Spinal cord (tissue), 10 donors: ENCODE results near the gene METTL8. TPM values are rescaled to one million over a fixed set of nuclear protein-coding genes. Genes with fewer than 3 reads are reported as not detected.
"Not testable (repeated sequence)": the region's sequence is repeated elsewhere in the genome, so short reads cannot be mapped to it uniquely, and the experiment has no call there.

ENCODE experiments used
- DNase-seq, 6 donors: peaks; one replicate each; pipeline versions ENCODE4 v3.0.0 to v3.0.0-alpha.2; 2013 to 2015; ENCODE audit warnings: low spot score in 6 of 6, low read depth in 4 of 6
- H3K27ac ChIP-seq: one replicate; pipeline ENCODE4 v1.5.1; 2013; ENCODE audit warnings: low read depth, low read length, control low read depth
- H3K27me3 ChIP-seq: one replicate; pipeline ENCODE4 v1.6.1; 2013; ENCODE audit warnings: low read length; ENCODE audit not compliant: control insufficient read depth, insufficient read depth
- H3K36me3 ChIP-seq: one replicate; pipeline ENCODE4 v1.6.1; 2013; ENCODE audit warnings: low read length; ENCODE audit not compliant: control insufficient read depth, insufficient read depth
- H3K4me1 ChIP-seq: one replicate; pipeline ENCODE4 v1.6.1; 2013; ENCODE audit warnings: low read length; ENCODE audit not compliant: control insufficient read depth, insufficient read depth
- H3K4me3 ChIP-seq: one replicate; pipeline ENCODE4 v1.5.1; 2013; ENCODE audit warnings: low read depth, low read length, control low read depth
- H3K9me3 ChIP-seq: one replicate; pipeline ENCODE4 v1.6.1; 2013; ENCODE audit warnings: low read length; ENCODE audit not compliant: control insufficient read depth, insufficient read depth
- WGBS: methylation state at CpG from one replicate; pipeline ENCODE4 v1.1.5; 2013; ENCODE audit warnings: missing lambda C conversion rate; ENCODE audit not compliant: insufficient coverage; 5-methylcytosine and 5-hydroxymethylcytosine counted together
- polyA plus RNA-seq, 2 donors: library from polyadenylated mRNA; unstranded; fragments of 120-200 nt; gene quantifications; one replicate each; pipeline ENCODE4 v1.2.1, GENCODE V29; 2013; ENCODE audit not compliant: insufficient read length in 2 of 2
- total RNA-seq, 2 donors: library from RNA; depleted of rRNA in 1 of 2; stranded (reverse); fragments of 120-200 nt in 1 of 2; fragments of >200 nt in 1 of 2; gene quantifications; one replicate each; pipeline versions ENCODE4 v1.2.3 to v1.2.4, GENCODE V29; 2013 to 2014
- donor health status: healthy.

METTL8 gene
- total and polyA plus RNA-seq, 4 donors = 14.3 to 25.9 (median 17.6) TPM

GRCh38 chr2:171365232-171365631 is 68.6 kb downstream of the METTL8 start:
- 75% methylated on average over 2 of the region's 7 CpGs for WGBS
- no peak for DNase-seq
- H3K4me1 ChIP-seq = no peaks in the 10 kb centered on the region

GRCh38 chr2:171362396-171362795 is 71.4 kb downstream of the METTL8 start:
- WGBS = no CpG with 5 or more reads among the region's 2 CpGs
- no peaks in the 10 kb centered on the region for H3K4me1 ChIP-seq
- no peak for DNase-seq
- H3K4me3 ChIP-seq = no peak overlapping the region
- no peak overlapping the region for H3K27ac ChIP-seq
- no peaks in the 10 kb centered on the region for H3K36me3 ChIP-seq
- no peaks in the 10 kb centered on the region for H3K27me3 ChIP-seq
- H3K9me3 ChIP-seq = peaks cover 9% of the 10 kb centered on the region

More at GRCh38 chr2:171365232-171365631, 68.6 kb downstream of the METTL8 start:
- H3K4me3 ChIP-seq = no peak overlapping the region
- no peaks in the 10 kb centered on the region for H3K36me3 ChIP-seq
- H3K27ac ChIP-seq = no peak overlapping the region
- H3K9me3 ChIP-seq = peaks cover 3% of the 10 kb centered on the region
- no peaks in the 10 kb centered on the region for H3K27me3 ChIP-seq

- Histone ChIP-seq H3K36me3 (no peaks in the 10 kb centered on the region), H3K9me3 (peaks cover 6% of the 10 kb centered on the region), H3K4me1 (no peaks in the 10 kb centered on the region), H3K4me3 (no peak overlapping the region), H3K27ac (no peak overlapping the region), H3K27me3 (no peaks in the 10 kb centered on the region)
- DNase-seq = no peak
- WGBS = no CpG with 5 or more reads among the region's 2 CpGs
These were observed 72.9 kb downstream of the METTL8 start for GRCh38 chr2:171360905-171361304.

- not testable (repeated sequence) for H3K36me3 ChIP-seq, H3K27ac ChIP-seq, DNase-seq, H3K4me1 ChIP-seq, H3K4me3 ChIP-seq, H3K9me3 ChIP-seq, H3K27me3 ChIP-seq
- WGBS = no CpG with 5 or more reads among the region's 3 CpGs
These were observed 80.0 kb downstream of the METTL8 start for GRCh38 chr2:171353746-171354145.

GRCh38 chr2:171348056-171348455 is 85.7 kb downstream of the METTL8 start:
- Histone ChIP-seq H3K4me3 (no peak overlapping the region), H3K4me1 (no peaks in the 10 kb centered on the region), H3K9me3 (no peaks in the 10 kb centered on the region), H3K27ac (no peak overlapping the region), H3K27me3 (no peaks in the 10 kb centered on the region), H3K36me3 (no peaks in the 10 kb centered on the region)
- no peak for DNase-seq
- 75% methylated on average over 1 of the region's 1 CpG for WGBS

GRCh38 chr2:171347591-171348032 is 86.2 kb downstream of the METTL8 start:
- no peaks in the 10 kb centered on the region for H3K27me3 ChIP-seq

GRCh38 chr2:171346723-171347557 is 86.8 kb downstream of the METTL8 start:
- Histone ChIP-seq H3K27me3 (no peaks in the 10 kb centered on the region), H3K9me3 (no peaks in the 10 kb centered on the region), H3K27ac (no peak overlapping the region), H3K4me3 (no peak overlapping the region), H3K4me1 (no peaks in the 10 kb centered on the region), H3K36me3 (no peaks in the 10 kb centered on the region)
- WGBS = 67% methylated on average over 6 of the region's 10 CpGs
- no peak for DNase-seq

More at GRCh38 chr2:171347591-171348032, 86.2 kb downstream of the METTL8 start:
- DNase-seq = no peak
- 83% methylated on average over 1 of the region's 3 CpGs for WGBS
- Histone ChIP-seq H3K9me3 (no peaks in the 10 kb centered on the region), H3K27ac (no peak overlapping the region), H3K36me3 (no peaks in the 10 kb centered on the region), H3K4me1 (no peaks in the 10 kb centered on the region), H3K4me3 (no peak overlapping the region)

GRCh38 chr2:171345971-171346722 is 87.6 kb downstream of the METTL8 start:
- H3K27ac ChIP-seq = no peak overlapping the region
- no peak overlapping the region for H3K4me3 ChIP-seq
- no peak for DNase-seq
- H3K4me1 ChIP-seq = no peaks in the 10 kb centered on the region
- no peaks in the 10 kb centered on the region for H3K27me3 ChIP-seq
- H3K9me3 ChIP-seq = no peaks in the 10 kb centered on the region
- H3K36me3 ChIP-seq = no peaks in the 10 kb centered on the region
- no CpG with 5 or more reads among the region's 3 CpGs for WGBS

GRCh38 chr2:171344182-171344581 is 89.6 kb downstream of the METTL8 start:
- no peaks in the 10 kb centered on the region for H3K36me3 ChIP-seq
- H3K27me3 ChIP-seq = no peaks in the 10 kb centered on the region
- DNase-seq = no peak
- WGBS = 100% methylated on average over 1 of the region's 2 CpGs
- no peaks in the 10 kb centered on the region for H3K4me1 ChIP-seq
- no peak overlapping the region for H3K4me3 ChIP-seq
- H3K9me3 ChIP-seq = no peaks in the 10 kb centered on the region
- H3K27ac ChIP-seq = no peak overlapping the region
